HG03432 (cell line): ENCODE results near the gene CTPS2.
"Not testable (repeated sequence)": the region's sequence is repeated elsewhere in the genome, so short reads cannot be mapped to it uniquely, and the experiment has no call there.

Source experiments
- ATAC-seq: cut with Tn5 transposase; IDR thresholded peaks from one replicate; pipeline ENCODE4 v1.9.1; 2021; ENCODE audit warnings: mild to moderate bottlenecking, moderate library complexity; ENCODE audit not compliant: unreplicated experiment

Gene CTPS2

GRCh38 chrX:16575388-16575787 lies 137.1 kb downstream of the CTPS2 start:
- not testable (repeated sequence) for ATAC-seq

GRCh38 chrX:16573781-16574180 lies 138.7 kb downstream of the CTPS2 start:
- ATAC-seq: no peak

GRCh38 chrX:16567681-16568080 lies 144.8 kb downstream of the CTPS2 start:
- ATAC-seq: no peak

- no peak for ATAC-seq
Observed at GRCh38 chrX:16566571-16566970, 145.9 kb downstream of the CTPS2 start.

GRCh38 chrX:16560173-16560572 lies 152.3 kb downstream of the CTPS2 start:
- ATAC-seq: no peak

- ATAC-seq: no peak
Observed at GRCh38 chrX:16559206-16559619, 153.3 kb downstream of the CTPS2 start.

- no peak for ATAC-seq
Observed at GRCh38 chrX:16558489-16558888, 154.0 kb downstream of the CTPS2 start.

- ATAC-seq: no peak
Observed at GRCh38 chrX:16552546-16552945, 159.9 kb downstream of the CTPS2 start.

- ATAC-seq: no peak
Observed at GRCh38 chrX:16547644-16548043, 164.8 kb downstream of the CTPS2 start.

GRCh38 chrX:16544969-16545368 lies 167.5 kb downstream of the CTPS2 start:
- no peak for ATAC-seq
